NCI-H146 treated with DMSO at 0.1 percent for 48 hours (cell line): ENCODE data around the gene AJAP1.
"Not testable (repeated sequence)": the region's sequence is repeated elsewhere in the genome, so short reads cannot be mapped to it uniquely, and the experiment has no call there.

Source experiments
- DNase-seq: peaks from one replicate; lab custom pipeline; 2025; ENCODE audit not compliant: unreplicated experiment; lab: John Stamatoyannopoulos, UW

The AJAP1 gene

GRCh38 chr1:4657244-4657789 lies 2.9 kb downstream of the AJAP1 start:
- DNase-seq = no peak

- DNase-seq = no peak
Observed at GRCh38 chr1:4657960-4658541, 3.6 kb downstream of the AJAP1 start.

GRCh38 chr1:4658643-4659628 lies 4.5 kb downstream of the AJAP1 start:
- no peak for DNase-seq

GRCh38 chr1:4660917-4661594 lies 6.6 kb downstream of the AJAP1 start:
- no peak for DNase-seq

- no peak for DNase-seq
Observed at GRCh38 chr1:4661595-4661917, 7.1 kb downstream of the AJAP1 start.

GRCh38 chr1:4662168-4662567 lies 7.8 kb downstream of the AJAP1 start:
- no peak for DNase-seq

- DNase-seq = no peak
Observed at GRCh38 chr1:4662723-4663122, 8.3 kb downstream of the AJAP1 start.

GRCh38 chr1:4664095-4664494 lies 9.7 kb downstream of the AJAP1 start:
- no peak for DNase-seq

- no peak for DNase-seq
Observed at GRCh38 chr1:4664606-4665005, 10.2 kb downstream of the AJAP1 start.

DNA sequence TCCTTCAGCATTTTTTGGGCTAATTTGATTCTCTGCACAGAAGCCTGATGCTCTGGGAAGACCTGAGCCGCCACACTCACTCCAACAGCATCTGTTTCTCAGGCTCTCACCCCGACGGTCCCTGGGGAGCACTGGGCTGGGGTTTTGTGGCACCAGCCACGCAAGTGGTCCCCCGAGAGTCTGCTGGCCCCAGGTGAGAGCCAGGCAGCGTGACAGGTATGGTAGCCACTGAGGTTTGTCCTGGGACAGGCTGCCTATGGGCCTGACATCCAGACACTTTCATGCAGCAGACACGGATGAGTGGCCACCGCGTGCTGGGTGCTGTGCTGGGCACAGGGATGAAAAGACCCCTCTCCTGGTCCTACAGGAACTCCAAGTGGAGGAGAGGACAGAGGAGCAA lies 11.0 kb downstream of the AJAP1 start:
- DNase-seq = no peak

DNA sequence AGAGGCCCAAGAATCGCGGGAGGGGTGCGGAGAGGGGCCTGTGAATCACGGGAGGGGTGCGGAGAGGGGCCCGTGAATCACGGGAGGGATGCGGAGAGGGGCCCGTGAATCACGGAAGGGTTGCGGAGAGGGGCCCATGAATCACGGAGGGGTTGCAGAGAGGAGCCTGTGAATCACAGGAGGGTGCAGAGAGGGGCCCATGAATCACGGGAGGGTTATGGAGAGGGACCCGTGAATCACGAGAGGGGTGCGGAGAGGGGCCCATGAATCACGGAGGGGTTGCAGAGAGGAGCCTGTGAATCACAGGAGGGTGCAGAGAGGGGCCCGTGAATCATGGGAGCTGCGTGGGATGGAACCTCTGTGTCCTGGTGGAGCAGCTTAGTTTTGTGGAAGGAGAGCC lies 12.3 kb downstream of the AJAP1 start:
- DNase-seq = not testable (repeated sequence)

- DNase-seq = no peak
Observed at GRCh38 chr1:4668743-4669700, 14.6 kb downstream of the AJAP1 start.

GRCh38 chr1:4670265-4670664 lies 15.9 kb downstream of the AJAP1 start:
- no peak for DNase-seq

- DNase-seq = no peak
Observed at GRCh38 chr1:4671828-4672227, 17.4 kb downstream of the AJAP1 start.

DNA sequence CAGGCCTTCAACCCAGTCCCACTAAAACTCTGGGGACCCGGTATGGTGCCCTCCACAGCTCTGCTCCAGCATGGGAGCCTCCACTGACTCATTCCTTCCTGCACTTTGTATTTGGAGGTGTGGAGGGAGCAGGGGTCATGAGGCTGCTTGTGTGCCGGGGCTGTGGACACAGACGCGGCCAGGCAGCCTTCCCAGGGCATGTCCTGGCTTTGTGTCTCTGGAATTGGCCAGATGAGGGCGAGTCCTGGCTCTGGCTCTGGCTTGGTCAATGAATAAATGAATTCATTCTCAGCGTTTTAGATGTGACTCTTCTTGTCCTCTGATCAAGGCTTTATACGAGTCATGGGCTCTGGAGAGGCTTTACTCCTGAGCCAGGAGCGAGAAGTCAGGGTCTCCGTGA lies 19.1 kb downstream of the AJAP1 start:
- no peak for DNase-seq

DNA sequence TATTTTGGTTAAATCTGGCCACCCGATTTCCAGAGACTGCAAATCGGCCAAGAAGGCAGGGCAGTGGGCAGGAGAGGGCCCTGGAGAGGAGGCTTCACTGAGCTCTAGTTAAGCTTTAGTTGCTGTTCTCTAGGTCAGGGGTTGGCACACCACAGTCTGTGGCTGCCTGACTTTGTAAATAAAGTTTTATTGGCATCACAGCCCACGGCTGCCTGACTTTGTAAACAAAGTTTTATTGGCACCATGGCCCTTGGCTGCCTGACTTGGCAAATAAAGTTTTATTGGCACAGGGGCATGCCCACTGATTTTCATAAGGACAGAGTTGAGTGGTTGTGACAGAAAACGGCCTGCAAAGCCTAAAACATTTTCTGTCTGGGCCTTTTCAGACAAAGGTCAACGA lies 19.7 kb downstream of the AJAP1 start:
- DNase-seq = no peak

DNA sequence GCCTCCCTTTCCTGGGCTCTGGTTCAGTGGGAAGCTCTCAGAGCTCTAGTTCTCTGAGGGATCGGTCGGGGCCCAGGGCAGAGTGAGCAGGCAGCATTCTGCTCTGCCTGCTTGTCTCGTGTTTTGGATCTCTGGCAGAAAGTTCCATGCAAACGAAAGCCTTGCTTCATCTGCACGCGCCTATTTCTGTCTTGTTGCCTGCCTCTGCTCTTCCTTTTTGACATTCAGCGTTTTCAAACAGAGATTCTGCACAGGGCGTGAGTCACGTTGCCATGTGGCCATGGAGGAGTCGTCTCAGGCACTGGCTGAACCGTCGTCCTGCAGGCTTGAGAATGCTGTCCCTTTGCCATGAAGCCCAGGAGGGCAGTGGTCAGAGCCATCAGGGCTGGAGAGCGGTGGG lies 20.3 kb downstream of the AJAP1 start:
- no peak for DNase-seq

DNA sequence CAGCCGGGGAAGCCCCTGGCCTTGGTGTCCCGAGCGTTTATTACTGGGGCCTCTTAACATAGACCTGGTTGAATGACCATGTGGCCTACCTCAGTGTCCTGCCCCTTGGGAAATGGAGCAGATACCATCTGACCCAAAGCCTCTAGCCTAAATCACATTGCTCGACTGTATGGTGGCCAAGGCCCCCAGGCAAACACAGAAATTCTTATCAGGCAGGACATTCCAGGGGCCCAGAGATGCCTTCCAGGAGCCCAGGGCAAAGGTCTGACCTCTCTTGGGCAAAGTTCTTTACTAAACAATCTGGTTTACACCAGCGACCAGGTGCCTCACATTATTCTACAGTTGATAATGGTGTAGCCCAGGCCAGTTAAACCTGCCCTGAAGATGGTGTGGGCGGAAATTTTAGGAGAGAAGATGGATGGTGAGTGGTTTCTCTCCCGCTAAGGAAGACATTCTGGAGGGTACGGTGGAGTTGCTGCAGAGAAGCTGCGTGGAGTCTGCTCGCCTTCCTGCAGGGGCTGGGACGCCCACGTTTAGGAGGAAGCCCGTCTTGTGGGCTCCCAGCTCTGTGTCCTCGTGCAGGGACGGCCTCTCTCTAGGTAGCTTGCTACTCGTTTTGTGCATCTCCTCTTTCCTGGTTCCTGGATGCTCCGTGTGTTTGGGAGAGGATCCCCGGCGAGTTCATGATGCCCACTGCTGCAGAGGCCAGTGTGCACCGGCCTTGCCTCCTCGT lies 21.2 kb downstream of the AJAP1 start:
- DNase-seq = no peak

DNA sequence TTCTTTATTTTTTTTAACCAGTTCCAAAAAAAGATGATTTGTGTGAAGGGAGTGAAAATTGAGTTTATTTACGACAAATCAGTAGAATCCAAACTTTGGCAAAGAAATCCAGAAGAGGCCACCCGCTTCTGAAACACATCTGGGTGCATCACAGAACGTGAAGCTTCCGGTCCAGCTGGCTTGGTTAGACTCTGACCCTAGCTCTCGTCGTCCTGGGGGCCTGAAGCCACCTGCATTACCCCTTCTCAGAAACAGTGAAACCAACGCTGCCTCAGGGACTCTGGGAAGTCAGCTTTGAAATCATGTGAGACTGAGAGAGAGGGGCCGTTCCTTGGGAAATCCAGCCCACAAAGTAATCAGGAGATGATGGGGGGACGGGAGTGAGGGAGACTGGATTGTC lies 21.8 kb downstream of the AJAP1 start:
- no peak for DNase-seq

- DNase-seq = no peak
Observed at GRCh38 chr1:4677608-4678007, 23.2 kb downstream of the AJAP1 start.
